Measurements from ENCODE around the gene GJB2.

The GJB2 gene

GRCh38 chr13:20192836-20193161 lies at the start of gene GJB2:
Gene GJB2, minus strand, starts transcription at chr13:20192938. Its CDS starts 3,357 bp downstream, at chr13:20189581.
- DNase-seq = no peak

- DNase-seq = no peak
These were observed 48.9 kb upstream of the GJB2 start for GRCh38 chr13:20241593-20241992.

- DNase-seq = no peak
These were observed 47.0 kb upstream of the GJB2 start for GRCh38 chr13:20239748-20240147.

DNA sequence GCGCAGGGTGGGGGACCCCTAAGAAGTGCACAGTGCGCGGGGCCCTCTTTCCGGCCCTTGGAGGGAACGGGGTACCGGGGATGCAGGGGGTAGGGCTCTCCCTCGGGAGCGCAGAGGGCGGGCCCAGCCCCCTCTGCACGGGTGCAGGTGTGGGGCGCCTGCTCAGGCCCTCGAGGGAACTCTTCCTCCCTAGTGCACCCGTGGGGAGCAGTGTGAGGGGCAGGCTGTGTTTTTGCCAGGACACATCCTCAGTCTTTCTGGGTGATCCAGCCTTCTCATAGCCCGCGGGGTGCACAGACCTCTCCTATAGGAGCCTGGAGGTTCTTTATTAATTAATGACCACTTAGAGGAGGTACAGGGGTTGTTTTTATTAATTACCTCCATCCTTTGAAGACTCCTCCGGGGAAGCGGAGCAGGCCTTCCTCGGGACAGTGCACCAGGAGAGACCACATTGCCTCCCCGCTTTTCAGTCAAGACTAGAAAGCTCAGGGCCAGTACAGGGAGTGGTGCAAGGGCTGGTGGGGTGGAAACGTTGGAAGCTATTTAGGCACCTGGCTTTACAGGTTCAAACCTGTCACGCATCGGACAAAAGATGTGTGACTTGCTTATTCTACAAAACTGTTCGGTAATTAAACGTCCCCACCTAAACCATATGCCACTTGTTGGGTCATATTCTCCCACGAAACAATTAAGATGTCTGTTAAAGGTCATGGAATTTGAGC lies 40.0 kb upstream of the GJB2 start:
- no peak for DNase-seq

DNA sequence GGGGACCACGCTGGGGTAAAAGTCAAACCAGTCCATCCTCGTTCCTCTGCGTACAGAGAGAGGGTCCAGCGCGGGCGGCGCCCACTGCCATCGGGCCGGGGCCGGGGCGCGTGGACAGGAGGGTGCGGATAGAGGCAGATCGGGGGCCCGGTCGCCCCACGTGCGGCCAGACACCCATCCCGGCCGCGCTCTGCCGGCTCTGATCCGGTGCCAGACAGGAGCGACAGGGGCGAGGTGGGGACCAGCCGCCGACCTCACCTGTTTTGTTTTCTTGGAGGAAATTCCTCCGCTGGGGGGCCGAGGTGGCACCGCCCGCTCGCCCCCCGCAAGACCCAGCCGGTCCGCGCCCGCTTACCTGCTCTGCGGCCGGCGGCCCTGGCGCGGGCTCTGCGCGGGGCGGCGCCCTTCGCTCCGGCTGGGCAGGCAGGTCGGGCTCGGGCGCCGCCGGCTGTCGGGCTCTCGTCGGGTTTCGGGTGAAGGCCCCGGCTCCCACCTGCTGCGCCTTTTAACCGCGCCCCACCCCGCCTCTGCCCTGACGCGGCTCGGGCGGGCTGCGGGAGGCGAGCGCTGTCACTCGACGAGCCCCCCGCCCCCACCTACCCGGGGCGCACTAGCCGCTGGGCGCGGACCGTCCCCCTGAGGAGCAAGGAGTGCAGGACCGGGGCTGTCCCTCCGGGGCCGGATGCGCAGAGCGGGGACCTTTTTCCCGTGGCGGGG lies 39.3 kb upstream of the GJB2 start, which contains the start of gene GJB6:
GJB6 (minus strand) TSS at position 481 of the 717 bp plus-strand sequence. CDS start 8,839 bp downstream, outside the sequence.
- DNase-seq = no peak

GRCh38 chr13:20230913-20231838 lies 38.4 kb upstream of the GJB2 start:
- DNase-seq = peak in 19 of 56 donors; percentile 3 to 63 (median 37)

GRCh38 chr13:20227730-20228129 lies 35.0 kb upstream of the GJB2 start:
- no peak for DNase-seq

- DNase-seq = no peak
These were observed 34.5 kb upstream of the GJB2 start for GRCh38 chr13:20227288-20227687.

DNA sequence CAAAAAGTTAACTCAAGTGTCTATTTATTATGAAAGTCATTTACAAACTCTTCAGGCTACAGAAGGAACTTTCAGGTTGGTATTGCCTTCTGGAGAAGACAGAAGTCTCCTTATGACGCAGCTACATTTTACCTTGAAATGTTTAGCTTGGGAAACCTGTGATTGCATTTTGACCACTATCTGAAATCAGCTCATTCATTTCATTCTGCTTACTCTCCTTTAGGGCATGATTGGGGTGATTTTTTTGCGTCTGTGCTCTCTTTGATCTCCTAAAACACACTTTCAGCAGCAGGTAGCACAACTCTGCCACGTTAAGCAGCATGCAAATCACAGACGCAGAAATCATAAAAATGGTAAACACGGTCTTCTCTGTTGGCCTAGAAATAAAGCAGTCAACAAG lies 29.8 kb upstream of the GJB2 start:
- no peak for DNase-seq

DNA sequence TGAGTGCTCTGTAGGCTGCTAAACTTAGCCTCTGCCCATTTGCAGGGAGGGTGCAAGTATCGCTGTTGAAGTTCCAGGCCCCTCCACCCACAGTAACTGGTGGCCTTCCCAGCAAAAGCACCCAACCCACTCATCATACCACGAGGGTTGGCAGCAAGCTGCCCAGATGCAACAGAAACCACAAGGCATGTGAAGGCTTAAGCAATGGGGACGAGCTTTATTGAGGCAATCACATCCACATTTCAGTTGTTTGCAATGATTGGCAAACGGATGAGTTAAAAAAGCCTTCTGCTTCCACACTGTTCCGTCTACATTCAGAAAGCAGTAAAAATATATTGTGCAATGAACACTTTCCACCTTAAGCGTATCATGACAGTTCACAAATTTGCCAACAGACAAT lies 29.0 kb upstream of the GJB2 start:
- DNase-seq = no peak

- no peak for DNase-seq
These were observed 26.8 kb upstream of the GJB2 start for GRCh38 chr13:20219577-20219976.

DNA sequence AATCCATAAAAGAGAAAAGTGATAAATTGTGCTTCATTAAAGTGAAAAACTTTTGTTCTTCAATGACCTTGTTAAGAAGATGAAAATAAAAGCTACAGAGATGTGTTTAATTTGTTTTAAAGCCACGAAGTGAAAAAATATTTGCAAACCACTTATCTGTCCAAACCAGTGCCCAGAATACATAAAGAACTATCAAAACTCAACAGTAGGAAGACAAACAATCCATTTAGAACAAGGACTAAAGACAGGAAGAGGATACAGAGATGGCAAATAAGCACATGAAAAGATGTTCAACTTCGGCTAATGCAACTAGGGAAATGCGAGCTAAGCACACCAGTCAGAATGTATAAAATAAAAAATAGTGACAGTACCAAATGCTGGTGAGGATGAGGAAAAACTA lies 24.4 kb upstream of the GJB2 start:
- DNase-seq = no peak

GRCh38 chr13:20209948-20210347 lies 17.2 kb upstream of the GJB2 start:
- DNase-seq = peak in 21 of 56 donors; percentile 8 to 76 (median 30)

GRCh38 chr13:20206698-20207235 lies 14.0 kb upstream of the GJB2 start:
- DNase-seq = no peak

- no peak for DNase-seq
These were observed 13.4 kb upstream of the GJB2 start for GRCh38 chr13:20206065-20206697.

GRCh38 chr13:20198781-20199180 lies 6.0 kb upstream of the GJB2 start:
- DNase-seq = no peak

DNA sequence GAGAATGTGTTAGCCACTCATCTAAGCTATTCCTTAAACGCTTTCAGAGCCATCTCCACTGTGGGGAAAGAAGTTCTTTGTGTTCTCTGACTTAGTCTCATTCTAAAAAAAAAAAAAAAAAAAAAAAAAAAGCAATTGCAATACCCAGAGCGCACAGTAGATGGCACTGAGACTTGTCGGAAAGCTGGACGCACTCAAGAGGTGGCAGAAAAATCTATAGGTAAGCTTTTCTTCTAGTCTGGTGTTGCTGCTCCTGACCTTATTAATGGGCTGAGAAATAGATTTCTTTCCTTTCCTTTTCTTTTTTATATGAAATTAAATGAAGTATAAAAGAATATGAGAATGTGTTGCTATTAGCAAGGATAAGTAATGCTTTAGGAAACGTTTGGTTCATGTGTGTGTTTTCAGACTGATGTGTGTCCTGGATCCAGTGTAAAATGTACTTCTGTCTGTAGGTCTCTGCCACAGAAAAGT lies 4.7 kb upstream of the GJB2 start:
- DNase-seq = peak in 2 of 56 donors; percentile 11 to 30

- DNase-seq = no peak
These were observed 3.1 kb upstream of the GJB2 start for GRCh38 chr13:20195801-20196200.

DNA sequence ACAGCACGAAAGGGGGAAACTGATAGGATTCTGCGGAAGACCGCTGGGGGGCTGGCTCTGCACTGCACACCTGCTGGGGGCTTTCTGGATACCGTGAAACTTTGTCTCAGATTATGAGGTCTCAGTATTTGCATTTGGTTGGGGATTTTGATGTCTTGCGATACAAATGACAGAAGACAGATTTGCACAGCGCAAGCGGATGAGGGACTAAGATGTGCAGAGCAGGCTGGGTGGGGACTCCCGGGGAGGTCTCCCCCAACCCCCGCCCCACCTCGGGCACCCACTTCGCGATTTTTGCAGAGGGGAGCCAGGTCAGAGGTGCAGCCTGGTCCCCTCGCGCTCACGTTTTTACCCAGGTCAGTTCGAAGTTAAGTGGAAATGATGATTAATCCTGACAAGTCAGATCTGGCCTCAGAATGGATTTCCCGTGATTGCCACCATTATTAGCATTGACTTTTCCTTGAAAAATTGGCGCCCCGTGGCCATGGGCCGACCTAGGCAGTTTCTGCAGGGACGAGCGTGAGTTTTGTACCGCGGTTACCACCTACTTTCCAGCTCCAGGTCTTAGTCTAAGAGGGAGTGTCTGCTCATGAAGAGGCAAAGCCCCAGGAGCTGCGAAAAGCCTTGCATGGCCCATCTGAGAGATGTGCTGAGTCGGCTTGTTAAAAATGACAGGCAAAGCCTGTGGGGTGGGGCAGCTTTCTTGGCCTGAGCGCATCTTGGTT lies 1.3 kb upstream of the GJB2 start:
- DNase-seq = no peak

Data from amygdala (tissue), 56 donors.